Osteoblast (primary cell): ENCODE measurements around the gene SNX20. TPM values are rescaled to one million over a fixed set of nuclear protein-coding genes. Genes with fewer than 3 reads are reported as not detected.

Source experiments
- DNase-seq: peaks from one replicate; pipeline ENCODE4 v3.0.0; 2011; ENCODE audit warnings: low spot score, mixed read lengths; ENCODE audit not compliant: insufficient read length; ENCODE audit errors: missing footprints
- H2AFZ ChIP-seq: 2 replicates; pipeline ENCODE4 v1.6.0; 2011; ENCODE audit warnings: mild to moderate bottlenecking, low read length
- H3K27ac ChIP-seq: 2 replicates; pipeline ENCODE4 v1.5.1; 2011; ENCODE audit warnings: mild to moderate bottlenecking, low read depth, low read length, moderate library complexity
- H3K27me3 ChIP-seq: 2 replicates; pipeline ENCODE4 v1.6.0; 2012; ENCODE audit warnings: mild to moderate bottlenecking, control low read depth, inconsistent platforms, low read length, moderate library complexity; ENCODE audit not compliant: insufficient read depth
- H3K36me3 ChIP-seq: 2 replicates; pipeline ENCODE4 v1.5.1; 2011; ENCODE audit warnings: mild to moderate bottlenecking, low read length, control low read depth, moderate library complexity; ENCODE audit not compliant: insufficient read depth
- H3K4me1 ChIP-seq: 2 replicates; pipeline ENCODE4 v1.5.1; 2011; ENCODE audit warnings: mild to moderate bottlenecking, low read length, control low read depth, moderate library complexity; ENCODE audit not compliant: insufficient read depth
- H3K4me2 ChIP-seq: 2 replicates; pipeline ENCODE4 v1.6.0; 2011; ENCODE audit warnings: mild to moderate bottlenecking, low read length; ENCODE audit not compliant: insufficient read depth
- H3K4me3 ChIP-seq: fragments of 200-600 bp; sonication (generic); 3 replicates; pipeline ENCODE4 v1.5.1; 2012; ENCODE audit warnings: mild to moderate bottlenecking, low read length, inconsistent platforms; ENCODE audit not compliant: insufficient read depth
- H3K79me2 ChIP-seq: 2 replicates; pipeline ENCODE4 v1.6.0; 2012; ENCODE audit warnings: mild to moderate bottlenecking, low read length, control low read depth, inconsistent platforms; ENCODE audit not compliant: insufficient read depth
- H3K9me3 ChIP-seq: 2 replicates; pipeline ENCODE4 v1.5.1; 2011; ENCODE audit warnings: low read depth, low read length, control low read depth
- H4K20me1 ChIP-seq: 2 replicates; pipeline ENCODE4 v1.6.0; 2012; ENCODE audit warnings: mild to moderate bottlenecking, low read length, control low read depth; ENCODE audit not compliant: insufficient read depth
- CTCF ChIP-seq: IDR thresholded peaks from 2 replicates; pipeline ENCODE4 v1.5.1; 2011; ENCODE audit warnings: mild to moderate bottlenecking, low read depth, low read length, moderate library complexity; ENCODE audit errors: extremely low read depth
- total RNA-seq: library from RNA; depleted of rRNA; stranded (reverse); fragments of >200 nt; gene quantifications from 2 replicates; pipeline ENCODE4 v1.2.3, GENCODE V29; 2012

The SNX20 gene
- total RNA-seq, 1 donor = not detected

DNA sequence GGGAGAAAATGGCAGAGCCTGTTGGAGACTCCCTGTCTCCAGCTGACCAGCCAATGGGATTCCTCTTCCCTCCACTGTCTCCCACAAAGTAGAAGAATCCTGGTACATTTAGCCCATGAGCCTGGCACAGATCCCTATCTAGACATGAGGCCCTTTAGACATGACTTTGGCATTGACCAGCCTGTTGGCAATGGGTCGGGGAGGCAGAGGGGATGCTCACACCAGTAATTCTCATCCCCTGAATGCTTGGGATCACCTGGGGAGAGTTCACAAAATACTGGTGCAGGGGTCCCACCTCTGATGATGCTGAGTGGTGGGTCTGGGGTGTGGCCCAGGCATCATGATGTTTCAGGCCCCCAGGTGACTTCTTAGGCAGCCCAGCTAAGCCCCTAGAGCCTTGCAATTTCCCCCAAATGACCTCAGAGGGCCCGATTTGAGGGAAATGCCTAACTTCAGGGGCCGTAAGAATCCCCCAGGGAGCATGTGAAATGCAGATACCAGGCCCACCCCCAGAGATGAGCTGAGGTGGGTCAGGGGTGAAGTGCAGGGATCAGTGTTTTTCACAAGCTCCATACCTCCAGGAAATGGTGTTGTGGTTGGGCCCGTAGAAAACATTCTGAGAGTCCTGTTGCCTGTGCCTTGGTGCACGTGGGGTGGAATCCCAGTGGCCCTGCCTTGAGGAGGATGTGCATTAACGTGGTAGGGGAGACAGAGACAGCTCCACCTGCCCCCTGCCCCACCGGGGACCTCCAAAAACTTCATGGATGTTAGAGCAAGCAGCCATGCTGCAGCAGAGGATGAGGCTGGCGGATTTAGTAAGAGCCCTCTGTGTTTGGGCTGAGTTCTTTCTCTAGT is 42.1 kb downstream of the SNX20 start:
- Histone ChIP-seq H3K4me2 (no peak overlapping the region), H3K79me2 (no peaks in the 10 kb centered on the region), H3K27ac (no peak overlapping the region), H3K27me3 (peaks cover 5% of the 10 kb centered on the region), H3K36me3 (no peaks in the 10 kb centered on the region), H4K20me1 (no peaks in the 10 kb centered on the region), H2AFZ (no peak overlapping the region), H3K9me3 (no peaks in the 10 kb centered on the region), H3K4me1 (no peaks in the 10 kb centered on the region), H3K4me3 (no peak overlapping the region)
- no peak for DNase-seq
- TF ChIP-seq CTCF = no peak

DNA sequence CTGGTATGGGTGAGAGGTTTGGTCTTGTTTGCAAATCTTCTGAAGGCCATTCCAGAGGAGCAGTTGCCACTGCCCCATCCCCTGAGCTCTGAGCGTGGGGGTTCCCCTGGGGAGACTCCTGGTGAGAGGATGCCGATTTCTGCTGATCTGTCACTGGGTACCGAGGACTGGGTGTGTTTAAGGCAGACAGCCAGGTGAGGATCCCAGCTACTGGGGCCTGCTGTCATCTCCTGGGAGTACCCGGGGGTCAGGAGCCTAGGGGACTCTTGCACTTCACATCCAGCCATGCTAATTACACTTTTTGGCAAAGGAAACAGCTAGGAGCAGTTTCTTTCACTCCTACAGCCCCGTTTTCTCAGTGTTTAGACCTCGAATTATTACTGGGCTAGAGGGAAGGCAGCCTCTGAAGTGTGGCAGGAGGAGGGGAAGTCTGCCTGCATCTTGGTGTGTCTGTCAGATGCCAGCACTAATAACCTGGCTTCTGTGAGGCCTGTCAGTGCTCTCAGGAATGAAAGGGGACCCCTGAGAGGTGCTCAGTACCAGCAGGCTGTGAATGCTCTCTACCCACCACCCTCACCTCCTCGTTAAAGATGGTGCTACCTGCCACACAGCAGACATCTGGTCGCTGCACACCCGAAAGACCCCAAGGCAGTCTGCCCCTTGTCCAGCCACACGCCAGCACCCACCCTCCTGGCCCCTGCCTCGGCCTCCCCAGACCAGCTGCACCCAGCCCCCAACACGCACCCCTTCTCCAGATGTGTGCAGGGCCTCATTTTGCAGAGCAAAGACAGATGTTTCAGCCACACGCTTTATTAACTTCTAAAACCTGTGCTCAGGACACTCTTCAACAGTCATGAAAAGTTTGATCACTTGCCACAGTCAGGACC is 43.2 kb downstream of the SNX20 start:
- H3K27me3 ChIP-seq = peaks cover 5% of the 10 kb centered on the region
- no peaks in the 10 kb centered on the region for H3K36me3 ChIP-seq
- TF ChIP-seq CTCF = no peak
- H2AFZ ChIP-seq = no peak overlapping the region
- DNase-seq = no peak
- no peak overlapping the region for H3K4me3 ChIP-seq
- no peaks in the 10 kb centered on the region for H4K20me1 ChIP-seq
- no peaks in the 10 kb centered on the region for H3K4me1 ChIP-seq
- no peaks in the 10 kb centered on the region for H3K79me2 ChIP-seq
- H3K9me3 ChIP-seq = no peaks in the 10 kb centered on the region
- no peak overlapping the region for H3K27ac ChIP-seq
- no peak overlapping the region for H3K4me2 ChIP-seq

DNA sequence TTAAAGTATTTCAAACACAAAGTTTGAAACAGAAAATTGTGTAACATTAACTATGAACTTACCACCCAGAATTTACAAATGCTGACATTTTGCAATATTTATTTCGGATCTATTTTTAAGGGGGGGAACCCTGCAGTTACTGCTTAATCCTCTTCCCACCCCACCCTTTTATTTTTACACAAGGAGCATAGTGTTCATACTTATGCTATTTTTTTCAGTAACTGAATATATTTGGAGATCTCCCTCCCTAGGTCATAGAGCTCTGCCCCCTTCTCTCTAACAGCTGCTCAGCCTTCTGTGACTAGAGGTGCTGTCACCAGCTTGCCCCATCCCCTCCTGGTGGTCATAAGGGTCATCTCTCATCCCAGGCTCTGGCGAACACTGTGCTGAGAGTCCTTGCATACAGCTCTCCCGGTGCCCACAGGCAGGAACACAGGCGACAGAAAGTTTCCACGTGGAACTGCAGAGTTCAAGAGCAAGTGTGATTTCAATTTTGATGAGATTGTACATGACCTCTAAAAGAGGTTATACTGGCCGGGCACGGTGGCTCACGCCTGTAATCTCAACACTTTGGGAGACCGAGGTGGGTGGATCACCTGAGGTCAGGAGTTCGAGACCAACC is 44.2 kb downstream of the SNX20 start:
- Histone ChIP-seq H4K20me1 (no peaks in the 10 kb centered on the region), H3K36me3 (no peaks in the 10 kb centered on the region), H3K27ac (no peak overlapping the region), H3K4me1 (no peaks in the 10 kb centered on the region), H2AFZ (no peak overlapping the region), H3K4me2 (no peak overlapping the region), H3K27me3 (peaks cover 5% of the 10 kb centered on the region), H3K4me3 (no peak overlapping the region), H3K79me2 (no peaks in the 10 kb centered on the region), H3K9me3 (no peaks in the 10 kb centered on the region)
- TF ChIP-seq CTCF = no peak
- no peak for DNase-seq
